Measurements from ENCODE around the gene GMFB. TPM values are rescaled to one million over a fixed set of nuclear protein-coding genes. Genes with fewer than 3 reads are reported as not detected.

GMFB gene
- total RNA-seq, 1 experiment from 2014 or later, result 53.8 TPM

DNA sequence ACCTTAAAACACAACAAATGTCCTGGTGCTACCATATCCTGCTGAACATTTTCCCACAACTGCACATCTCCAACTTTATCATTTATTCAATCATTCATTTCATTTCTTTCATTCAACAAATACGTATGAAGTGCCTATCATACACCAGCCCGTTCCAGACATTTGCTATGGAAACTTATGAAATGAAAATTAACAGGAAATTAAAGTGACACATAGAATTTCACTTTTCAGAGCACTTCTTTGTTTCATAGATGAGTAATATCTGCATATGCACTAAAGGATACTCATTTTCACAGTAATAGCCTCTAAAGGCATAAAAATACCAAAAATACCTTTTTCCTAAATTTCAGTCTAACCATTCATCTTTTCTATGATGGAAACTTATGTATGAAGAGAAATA lies 60.3 kb downstream of the GMFB start:
- TF ChIP-seq EZH2 (IDR thresholded peaks at IDR 0.05) (no peak), POLR2AphosphoS5 (IDR thresholded peaks at IDR 0.05; ENCODE audit: low read depth, low read length) (no peak), FOSL1 (IDR thresholded peaks at IDR 0.05; ENCODE audit: low read depth) (no peak), SRF (IDR thresholded peaks at IDR 0.05; ENCODE audit: low read depth) (no peak)
- TF ChIP-seq, protein P1, sequence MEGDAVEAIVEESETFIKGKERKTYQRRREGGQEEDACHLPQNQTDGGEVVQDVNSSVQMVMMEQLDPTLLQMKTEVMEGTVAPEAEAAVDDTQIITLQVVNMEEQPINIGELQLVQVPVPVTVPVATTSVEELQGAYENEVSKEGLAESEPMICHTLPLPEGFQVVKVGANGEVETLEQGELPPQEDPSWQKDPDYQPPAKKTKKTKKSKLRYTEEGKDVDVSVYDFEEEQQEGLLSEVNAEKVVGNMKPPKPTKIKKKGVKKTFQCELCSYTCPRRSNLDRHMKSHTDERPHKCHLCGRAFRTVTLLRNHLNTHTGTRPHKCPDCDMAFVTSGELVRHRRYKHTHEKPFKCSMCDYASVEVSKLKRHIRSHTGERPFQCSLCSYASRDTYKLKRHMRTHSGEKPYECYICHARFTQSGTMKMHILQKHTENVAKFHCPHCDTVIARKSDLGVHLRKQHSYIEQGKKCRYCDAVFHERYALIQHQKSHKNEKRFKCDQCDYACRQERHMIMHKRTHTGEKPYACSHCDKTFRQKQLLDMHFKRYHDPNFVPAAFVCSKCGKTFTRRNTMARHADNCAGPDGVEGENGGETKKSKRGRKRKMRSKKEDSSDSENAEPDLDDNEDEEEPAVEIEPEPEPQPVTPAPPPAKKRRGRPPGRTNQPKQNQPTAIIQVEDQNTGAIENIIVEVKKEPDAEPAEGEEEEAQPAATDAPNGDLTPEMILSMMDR (IDR thresholded peaks at IDR 0.05 in 2 of 3, conservative IDR thresholded peaks at IDR 0.05 in 1 of 3; ENCODE audit: borderline replicate concordance in 1 of 3, insufficient read depth in 1 of 3, low read depth in 2 of 3, low read length in 2 of 3), result no peak
- no peaks in the 10 kb centered on the region for H3K4me1 ChIP-seq (ENCODE audit: control insufficient read depth in 1 of 2, insufficient read depth in 2 of 2, low read length in 2 of 2)
- H4K20me1 ChIP-seq (ENCODE audit: insufficient read depth), result peaks cover 5% of the 10 kb centered on the region; the same call in 1 of the 2 replicates
- H3K4me2 ChIP-seq (ENCODE audit: low read length), result no peak overlapping the region
- peaks cover 18 to 40% of the 10 kb centered on the region in 2 experiments; a peak in 3 of 4 replicates for H3K36me3 ChIP-seq (ENCODE audit: control insufficient read depth in 1 of 2, insufficient read depth in 2 of 2, low read length in 2 of 2)
- no peak overlapping the region for H3K9ac ChIP-seq (ENCODE audit: low read length)
- ChIA-PET CTCF (interaction anchor here (1.0 kb wide), 1 partner anchor 8 kb away, joined by 4 read pairs; no protein-coding TSS in a partner anchor), POLR2A (no interaction called here), RAD21 (ENCODE audit: low non-redundant PET in 1 of 2, low total read pairs in 2 of 2, uncharacterized antibody in 2 of 2, unreplicated experiment in 2 of 2) (no interaction called here)
- no peak overlapping the region for H2AFZ ChIP-seq (ENCODE audit: low read depth, low read length, poor library complexity, severe bottlenecking)
- ATAC-seq, result no peak
- intact Hi-C loops (cut with micrococcal nuclease), result no loop called here
- H3K9me2 ChIP-seq (ENCODE audit: insufficient read depth), result no peaks in the 10 kb centered on the region
- no peak for DNase-seq (ENCODE audit: low read depth, low spot score)
- no peak overlapping the region for H3K4me3 ChIP-seq (replicated peaks in 1 of 2; ENCODE audit: low read depth in 1 of 2, low read length in 2 of 2)
- H3K79me2 ChIP-seq (ENCODE audit: insufficient read depth, low read length), result peaks cover 50% of the 10 kb centered on the region
- H3K27me3 ChIP-seq (ENCODE audit: insufficient read depth, low read length), result no peaks in the 10 kb centered on the region
- BruUV-seq (replicated peaks), result no TSS peak
- no peak overlapping the region for H3K27ac ChIP-seq (ENCODE audit: low read depth, low read length)
- no peaks in the 10 kb centered on the region for H3K9me3 ChIP-seq (ENCODE audit: control insufficient read depth in 1 of 2, insufficient read depth in 1 of 2, low read depth in 1 of 2, low read length in 2 of 2)

DNA sequence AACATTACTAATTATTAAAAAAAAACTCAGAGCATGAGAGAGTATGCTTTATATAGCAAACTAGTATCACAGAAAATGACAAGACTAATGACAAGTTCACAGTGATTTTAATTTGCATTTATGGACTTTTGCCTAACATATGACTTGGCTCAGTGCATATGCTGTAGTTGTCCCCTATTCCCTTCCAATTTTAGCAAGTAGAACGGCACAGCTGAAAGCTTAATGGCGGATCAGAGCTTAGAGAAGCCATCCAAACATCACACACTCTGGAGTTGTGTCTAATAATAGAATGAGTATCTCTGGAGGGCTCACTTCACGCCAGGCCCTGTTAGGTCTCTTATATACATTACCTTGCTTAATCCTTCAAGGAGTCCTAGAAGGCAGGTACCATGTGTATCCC lies 60.9 kb downstream of the GMFB start:
- Histone ChIP-seq H3K4me3 (replicated peaks in 1 of 2; ENCODE audit: low read depth in 1 of 2, low read length in 2 of 2) (no peak overlapping the region), H3K27me3 (ENCODE audit: insufficient read depth, low read length) (no peaks in the 10 kb centered on the region), H3K9me3 (ENCODE audit: control insufficient read depth in 1 of 2, insufficient read depth in 1 of 2, low read depth in 1 of 2, low read length in 2 of 2) (no peaks in the 10 kb centered on the region), H3K4me1 (ENCODE audit: control insufficient read depth in 1 of 2, insufficient read depth in 2 of 2, low read length in 2 of 2) (no peaks in the 10 kb centered on the region), H3K4me2 (ENCODE audit: low read length) (no peak overlapping the region), H3K9me2 (ENCODE audit: insufficient read depth) (no peaks in the 10 kb centered on the region), H3K9ac (ENCODE audit: low read length) (no peak overlapping the region), H2AFZ (ENCODE audit: low read depth, low read length, poor library complexity, severe bottlenecking) (no peak overlapping the region), H3K36me3 (ENCODE audit: control insufficient read depth in 1 of 2, insufficient read depth in 2 of 2, low read length in 2 of 2) (peaks cover 18 to 40% of the 10 kb centered on the region in 2 experiments; a peak in 3 of 4 replicates), H3K27ac (ENCODE audit: low read depth, low read length) (no peak overlapping the region), H4K20me1 (ENCODE audit: insufficient read depth) (no peaks in the 10 kb centered on the region), H3K79me2 (ENCODE audit: insufficient read depth, low read length) (peaks cover 44% of the 10 kb centered on the region)
- DNase-seq (ENCODE audit: low read depth, low spot score), result no peak
- ChIA-PET POLR2A (no interaction called here), RAD21 (ENCODE audit: low non-redundant PET in 1 of 2, low total read pairs in 2 of 2, uncharacterized antibody in 2 of 2, unreplicated experiment in 2 of 2) (no interaction called here), CTCF (no interaction called here)
- BruUV-seq (replicated peaks), result no TSS peak
- no peak for TF ChIP-seq ZFX (IDR thresholded peaks at IDR 0.05)
- no peak for TF ChIP-seq TCF7L2 (IDR thresholded peaks at IDR 0.05; ENCODE audit: borderline replicate concordance, extremely low read depth, insufficient read depth, insufficient read length)
- no peak for TF ChIP-seq JUND (IDR thresholded peaks at IDR 0.05)
- TF ChIP-seq EZH2phosphoT487 (IDR thresholded peaks at IDR 0.05; ENCODE audit: borderline replicate concordance), result no peak
- no peak for TF ChIP-seq SP1 (IDR thresholded peaks at IDR 0.05; ENCODE audit: low read depth)
- no peak for TF ChIP-seq ZNF274 (IDR thresholded peaks at IDR 0.05; ENCODE audit: low read depth, low read length)
- no peak for TF ChIP-seq SRF (IDR thresholded peaks at IDR 0.05; ENCODE audit: low read depth)
- no peak for TF ChIP-seq CBX3 (IDR thresholded peaks at IDR 0.05; ENCODE audit: low read depth)
- no peak for TF ChIP-seq POLR2A (IDR thresholded peaks at IDR 0.05; ENCODE audit: borderline replicate concordance, extremely low read depth, insufficient read depth, insufficient read length)
- TF ChIP-seq RAD21 (IDR thresholded peaks at IDR 0.05; ENCODE audit: low read depth), result no peak
- no peak for ATAC-seq
- intact Hi-C loops (cut with micrococcal nuclease), result no loop called here
